GM19467 (cell line): ENCODE results near the gene DYNLT4.
A peak's percentile ranks its signal among the peaks of the same experiment; 100 is the strongest.
"Not testable (repeated sequence)": the region's sequence is repeated elsewhere in the genome, so short reads cannot be mapped to it uniquely, and the experiment has no call there.

ENCODE experiments used
- ATAC-seq: cut with Tn5 transposase; IDR thresholded peaks from one replicate; pipeline ENCODE4 v1.9.1; 2021; ENCODE audit warnings: mild to moderate bottlenecking, moderate library complexity; ENCODE audit not compliant: unreplicated experiment

Gene DYNLT4

GRCh38 chr1:44806704-44807363 is at the start of gene DYNLT4:
Gene DYNLT4 (minus strand): TSS chr1:44807351. CDS start chr1:44806668, 683 bp downstream.
- ATAC-seq, result no peak

GRCh38 chr1:44855742-44856141 is 48.6 kb upstream of the DYNLT4 start:
- ATAC-seq, result no peak

GRCh38 chr1:44854970-44855369 is 47.8 kb upstream of the DYNLT4 start:
- no peak for ATAC-seq

GRCh38 chr1:44853201-44853600 is 46.0 kb upstream of the DYNLT4 start:
- ATAC-seq, result no peak

- ATAC-seq, result no peak
Measured at GRCh38 chr1:44851308-44851707, 44.2 kb upstream of the DYNLT4 start.

- no peak for ATAC-seq
Measured at GRCh38 chr1:44849575-44850132, 42.5 kb upstream of the DYNLT4 start.

- no peak for ATAC-seq
Measured at GRCh38 chr1:44848456-44849181, 41.5 kb upstream of the DYNLT4 start.

GRCh38 chr1:44847845-44848244 is 40.7 kb upstream of the DYNLT4 start:
- ATAC-seq, result no peak

GRCh38 chr1:44846985-44847384 is 39.8 kb upstream of the DYNLT4 start:
- ATAC-seq, result no peak

- ATAC-seq, result no peak
Measured at GRCh38 chr1:44842862-44843655, 35.9 kb upstream of the DYNLT4 start, which contains the start of gene PTCH2. Gene PTCH2 (minus strand): TSS chr1:44843253. CDS start chr1:44842932, 321 bp downstream.

- no peak for ATAC-seq
Measured at GRCh38 chr1:44842486-44842861, 35.3 kb upstream of the DYNLT4 start.

- ATAC-seq, result no peak
Measured at GRCh38 chr1:44839576-44839975, 32.4 kb upstream of the DYNLT4 start.

- not testable (repeated sequence) for ATAC-seq
Measured at GRCh38 chr1:44838294-44838693, 31.1 kb upstream of the DYNLT4 start.

- peak; percentile 69 for ATAC-seq
Measured at GRCh38 chr1:44835738-44836675, 28.9 kb upstream of the DYNLT4 start.

GRCh38 chr1:44834328-44834727 is 27.2 kb upstream of the DYNLT4 start:
- no peak for ATAC-seq

GRCh38 chr1:44832056-44832705 is 25.0 kb upstream of the DYNLT4 start:
- ATAC-seq, result no peak

- no peak for ATAC-seq
Measured at GRCh38 chr1:44831516-44831915, 24.4 kb upstream of the DYNLT4 start.

- no peak for ATAC-seq
Measured at GRCh38 chr1:44830900-44831304, 23.8 kb upstream of the DYNLT4 start.

GRCh38 chr1:44829506-44830384 is 22.6 kb upstream of the DYNLT4 start:
- ATAC-seq, result no peak
